22Rv1 (cell line): Measurements from ENCODE around the gene ALPI.
"Not testable (repeated sequence)": the region's sequence is repeated elsewhere in the genome, so short reads cannot be mapped to it uniquely, and the experiment has no call there.

Experiments
- H3K27ac ChIP-seq: fragments of 450-650 bp; 2 replicates; pipeline ENCODE4 v1.5.1; 2017
- ZFX ChIP-seq: fragments of 450-650 bp; IDR thresholded peaks from 2 replicates; pipeline ENCODE4 v1.6.1; 2017; ENCODE audit warnings: antibody characterized with exemption, borderline replicate concordance
- TF ChIP-seq, protein P1 (sequence below): fragments of 450-650 bp; IDR thresholded peaks from 2 replicates; pipeline ENCODE4 v1.5.1; 2017; ENCODE audit warnings: mild to moderate bottlenecking

The ALPI gene

DNA sequence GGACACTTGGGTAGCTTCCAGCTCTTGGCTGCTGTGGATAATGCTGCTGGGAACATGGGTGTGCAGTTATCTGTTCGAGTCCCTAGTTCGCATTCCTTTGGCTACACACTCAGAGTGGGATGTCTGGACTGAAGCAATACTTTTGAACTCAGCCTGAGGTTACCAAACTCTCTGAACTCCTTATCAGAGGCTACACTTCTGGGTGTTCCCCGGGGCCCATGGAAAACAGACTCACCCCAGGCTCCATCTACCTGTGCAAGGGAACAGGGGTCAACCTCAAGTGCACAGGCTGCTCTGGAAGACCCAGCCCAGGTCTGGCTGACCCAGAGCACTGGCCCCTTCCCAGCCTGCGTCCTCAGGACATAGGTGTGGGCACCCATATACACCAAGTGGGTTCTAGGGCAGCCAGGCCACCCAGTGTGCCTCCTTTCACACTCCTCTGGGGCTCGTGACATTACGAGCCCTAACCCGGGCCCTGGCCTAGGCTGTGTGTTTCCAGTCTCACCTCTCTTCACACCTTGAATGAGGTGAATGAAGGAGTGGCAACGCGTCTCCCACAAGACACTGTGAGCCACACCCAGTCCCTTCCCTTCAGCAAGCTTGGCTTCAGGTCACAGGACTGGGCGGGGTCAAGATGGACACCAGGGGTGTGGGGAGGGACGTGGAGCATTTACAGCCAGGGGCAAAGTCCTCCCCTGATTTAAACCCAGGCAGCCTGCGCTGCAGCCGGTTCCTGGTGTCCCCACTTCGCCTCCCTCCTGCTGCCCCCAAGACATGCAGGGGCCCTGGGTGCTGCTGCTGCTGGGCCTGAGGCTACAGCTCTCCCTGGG is at the start of gene ALPI:
Gene ALPI, plus strand, starts transcription at position 728 of the 830 bp plus-strand sequence. Its CDS starts 47 bp downstream, at position 775.
- no peak for TF ChIP-seq ZFX
- TF ChIP-seq, protein P1, sequence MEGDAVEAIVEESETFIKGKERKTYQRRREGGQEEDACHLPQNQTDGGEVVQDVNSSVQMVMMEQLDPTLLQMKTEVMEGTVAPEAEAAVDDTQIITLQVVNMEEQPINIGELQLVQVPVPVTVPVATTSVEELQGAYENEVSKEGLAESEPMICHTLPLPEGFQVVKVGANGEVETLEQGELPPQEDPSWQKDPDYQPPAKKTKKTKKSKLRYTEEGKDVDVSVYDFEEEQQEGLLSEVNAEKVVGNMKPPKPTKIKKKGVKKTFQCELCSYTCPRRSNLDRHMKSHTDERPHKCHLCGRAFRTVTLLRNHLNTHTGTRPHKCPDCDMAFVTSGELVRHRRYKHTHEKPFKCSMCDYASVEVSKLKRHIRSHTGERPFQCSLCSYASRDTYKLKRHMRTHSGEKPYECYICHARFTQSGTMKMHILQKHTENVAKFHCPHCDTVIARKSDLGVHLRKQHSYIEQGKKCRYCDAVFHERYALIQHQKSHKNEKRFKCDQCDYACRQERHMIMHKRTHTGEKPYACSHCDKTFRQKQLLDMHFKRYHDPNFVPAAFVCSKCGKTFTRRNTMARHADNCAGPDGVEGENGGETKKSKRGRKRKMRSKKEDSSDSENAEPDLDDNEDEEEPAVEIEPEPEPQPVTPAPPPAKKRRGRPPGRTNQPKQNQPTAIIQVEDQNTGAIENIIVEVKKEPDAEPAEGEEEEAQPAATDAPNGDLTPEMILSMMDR, result no peak
- H3K27ac ChIP-seq, result no peak within 1 kb of the TSS

DNA sequence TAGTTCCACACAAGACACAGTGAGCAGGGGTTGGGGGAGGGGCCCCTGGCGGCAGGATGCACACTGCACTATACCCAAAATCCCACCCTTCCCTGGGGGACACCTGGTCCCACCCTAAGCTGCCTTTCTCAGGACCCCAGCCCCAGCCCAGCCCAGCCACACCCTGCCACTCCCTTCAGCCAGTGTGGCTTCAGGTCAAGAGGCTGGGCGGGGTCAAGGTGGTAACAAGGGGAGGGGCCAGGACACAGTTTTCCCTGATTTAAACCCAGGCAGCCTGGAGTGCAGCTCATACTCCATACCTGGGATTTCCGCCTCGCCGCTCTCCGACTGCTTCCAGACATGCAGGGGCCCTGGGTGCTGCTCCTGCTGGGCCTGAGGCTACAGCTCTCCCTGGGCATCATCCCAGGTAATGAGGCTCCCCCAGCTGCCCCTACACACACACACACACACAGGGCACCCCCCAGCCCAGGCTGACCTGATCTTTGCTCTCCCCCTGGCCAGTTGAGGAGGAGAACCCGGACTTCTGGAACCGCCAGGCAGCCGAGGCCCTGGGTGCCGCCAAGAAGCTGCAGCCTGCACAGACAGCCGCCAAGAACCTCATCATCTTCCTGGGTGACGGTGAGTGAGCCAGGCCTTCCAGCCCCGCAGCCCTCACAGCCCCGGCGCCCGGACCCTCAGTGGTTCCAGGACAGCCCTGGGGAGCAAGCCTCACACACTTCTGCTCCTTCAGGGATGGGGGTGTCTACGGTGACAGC is 49.2 kb upstream of the ALPI start, which contains the start of gene ALPG:
Gene ALPG, plus strand, starts transcription at position 289 of the 755 bp plus-strand sequence. Its CDS starts 51 bp downstream, at position 340.
- no peak within 1 kb of the TSS for H3K27ac ChIP-seq
- TF ChIP-seq ZFX, result no peak
- TF ChIP-seq, protein P1, result no peak

DNA sequence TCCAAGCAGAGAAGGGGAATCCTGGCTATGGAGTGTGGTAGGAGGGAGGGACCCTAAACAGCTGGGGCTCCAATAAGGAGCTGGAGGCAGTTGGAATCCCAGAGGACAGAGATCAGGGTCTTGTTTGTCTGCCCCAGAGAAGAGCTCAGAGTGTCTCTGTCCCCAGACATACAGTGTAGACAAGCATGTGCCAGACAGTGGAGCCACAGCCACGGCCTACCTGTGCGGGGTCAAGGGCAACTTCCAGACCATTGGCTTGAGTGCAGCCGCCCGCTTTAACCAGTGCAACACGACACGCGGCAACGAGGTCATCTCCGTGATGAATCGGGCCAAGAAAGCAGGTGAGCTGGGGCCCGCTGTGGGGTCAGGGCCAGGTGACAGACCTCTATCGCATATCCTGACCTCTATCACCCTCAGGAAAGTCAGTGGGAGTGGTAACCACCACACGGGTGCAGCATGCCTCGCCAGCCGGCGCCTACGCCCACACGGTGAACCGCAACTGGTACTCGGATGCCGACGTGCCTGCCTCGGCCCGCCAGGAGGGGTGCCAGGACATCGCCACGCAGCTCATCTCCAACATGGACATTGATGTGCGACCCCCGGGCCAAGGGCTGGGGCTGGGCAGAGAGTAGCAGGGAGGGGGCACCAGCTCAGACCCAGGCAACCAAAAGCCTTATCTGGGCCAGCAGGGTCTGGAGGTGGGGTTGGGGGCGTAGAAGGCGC is 48.4 kb upstream of the ALPI start:
- not testable (repeated sequence) for H3K27ac ChIP-seq

DNA sequence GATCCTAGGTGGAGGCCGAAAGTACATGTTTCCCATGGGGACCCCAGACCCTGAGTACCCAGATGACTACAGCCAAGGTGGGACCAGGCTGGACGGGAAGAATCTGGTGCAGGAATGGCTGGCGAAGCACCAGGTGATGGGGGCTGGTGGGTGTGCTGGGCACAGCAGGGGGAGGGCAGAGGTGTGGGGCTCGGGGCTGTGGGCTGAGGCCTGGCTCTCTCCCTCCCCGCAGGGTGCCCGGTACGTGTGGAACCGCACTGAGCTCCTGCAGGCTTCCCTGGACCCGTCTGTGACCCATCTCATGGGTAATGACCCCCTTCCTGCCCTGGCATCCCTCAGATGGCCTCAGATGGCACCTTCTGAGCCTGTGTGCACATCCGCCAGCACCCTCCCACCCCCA is 47.7 kb upstream of the ALPI start:
- not testable (repeated sequence) for H3K27ac ChIP-seq

DNA sequence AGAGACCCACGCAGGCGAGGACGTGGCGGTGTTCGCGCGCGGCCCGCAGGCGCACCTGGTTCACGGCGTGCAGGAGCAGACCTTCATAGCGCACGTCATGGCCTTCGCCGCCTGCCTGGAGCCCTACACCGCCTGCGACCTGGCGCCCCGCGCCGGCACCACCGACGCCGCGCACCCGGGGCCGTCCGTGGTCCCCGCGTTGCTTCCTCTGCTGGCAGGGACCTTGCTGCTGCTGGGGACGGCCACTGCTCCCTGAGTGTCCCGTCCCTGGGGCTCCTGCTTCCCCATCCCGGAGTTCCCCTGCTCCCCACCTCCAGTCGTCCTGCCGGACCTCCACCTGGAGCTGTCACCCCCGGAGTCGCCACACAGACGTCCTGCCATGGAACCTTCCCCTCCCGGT is 46.3 kb upstream of the ALPI start:
- H3K27ac ChIP-seq, result not testable (repeated sequence)

DNA sequence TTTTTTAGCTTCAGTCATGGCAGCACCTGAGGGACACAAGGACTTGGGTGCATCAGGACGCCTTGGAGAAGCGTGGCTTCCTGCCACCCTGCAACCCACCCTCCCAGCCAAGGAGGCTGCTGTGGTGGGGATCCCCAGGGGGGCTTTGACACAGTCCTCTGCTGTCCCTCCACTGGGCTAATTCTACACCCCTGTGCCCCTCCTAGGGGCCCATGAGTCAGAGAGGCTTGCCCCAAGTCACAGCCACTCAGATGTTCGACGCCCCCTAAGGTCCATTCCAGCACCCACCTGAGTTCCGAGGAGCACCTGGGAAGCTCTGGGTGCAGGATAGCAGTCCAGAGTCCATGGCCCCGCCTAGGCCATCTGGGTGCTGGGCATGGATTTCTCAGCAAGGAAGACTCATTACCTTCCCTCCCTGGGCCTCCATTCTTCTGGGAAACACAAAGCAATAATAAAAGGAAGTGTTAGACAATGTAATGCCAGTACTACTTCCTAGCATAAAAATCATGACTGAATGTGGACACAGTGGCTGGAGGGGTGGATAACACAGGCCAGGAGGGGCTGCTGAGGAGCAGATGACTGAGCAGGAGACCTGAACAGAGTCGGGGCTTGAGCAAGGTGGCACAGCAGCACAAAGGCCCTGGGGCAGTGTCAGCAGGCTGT is 45.6 kb upstream of the ALPI start:
- no peak for TF ChIP-seq ZFX
- TF ChIP-seq, protein P1, result no peak
- H3K27ac ChIP-seq, result no peak overlapping the region

DNA sequence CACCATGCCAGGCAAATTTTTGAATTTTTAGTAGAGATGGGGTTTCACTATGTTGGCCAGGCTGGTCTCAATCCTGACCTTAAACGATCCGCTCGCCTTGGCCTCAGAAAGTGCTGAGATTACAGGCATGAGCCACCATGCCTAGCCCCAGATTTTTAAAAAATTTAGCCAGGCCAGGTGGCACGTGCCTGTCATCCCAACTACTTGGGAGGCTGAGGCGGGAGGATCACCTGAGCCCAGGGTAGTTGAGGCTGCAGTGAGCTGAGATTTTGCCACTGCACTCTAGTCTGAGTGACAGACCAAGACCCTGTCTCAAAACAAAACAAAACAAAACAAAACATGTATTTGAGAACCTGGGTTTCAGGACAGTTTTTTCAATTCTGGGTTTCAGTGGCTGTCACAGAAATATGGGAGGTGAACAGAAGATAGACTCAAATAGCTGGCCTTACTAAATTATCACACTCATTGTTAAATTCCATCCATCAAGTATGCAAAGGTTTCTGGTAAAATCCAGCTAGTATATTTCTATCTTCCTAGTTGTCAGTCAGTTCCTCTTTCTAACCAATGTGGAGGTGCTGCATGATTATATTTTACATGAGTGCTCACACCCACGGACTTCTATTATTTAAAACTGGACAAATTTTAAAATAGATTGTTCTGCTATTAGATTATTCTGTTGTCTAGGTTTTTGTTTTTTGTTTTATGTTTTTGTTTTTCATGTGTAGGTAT is 43.9 kb upstream of the ALPI start:
- TF ChIP-seq ZFX, result no peak
- TF ChIP-seq, protein P1, result no peak
- no peak overlapping the region for H3K27ac ChIP-seq

DNA sequence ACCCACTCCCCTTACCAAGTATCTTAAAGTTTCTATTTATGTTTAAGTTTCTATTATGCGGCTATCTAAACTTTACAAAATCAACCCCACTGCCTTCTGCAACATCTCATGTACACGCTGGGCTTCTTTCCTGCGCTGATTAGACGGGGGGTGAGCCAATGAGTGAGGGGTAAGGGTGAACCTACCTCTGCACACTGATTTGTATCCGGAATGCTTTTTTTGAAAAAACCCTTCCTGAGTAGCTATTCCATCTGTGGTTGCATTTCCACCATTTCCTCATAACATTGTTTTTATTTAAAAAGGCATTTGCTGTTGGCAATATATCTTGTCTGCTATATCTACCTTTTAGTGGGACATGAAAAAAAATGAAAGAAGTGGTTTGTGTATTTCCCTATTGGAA is 43.0 kb upstream of the ALPI start:
- H3K27ac ChIP-seq, result no peak overlapping the region
- no peak for TF ChIP-seq ZFX
- TF ChIP-seq, protein P1, result no peak
